ENCODE measurements around the gene ABCA7.

Gene ABCA7

GRCh38 chr19:1039646-1040475 lies at the start of gene ABCA7:
Gene ABCA7, plus strand, starts transcription at chr19:1040107. Its CDS starts 1,255 bp downstream, at chr19:1041362.
- FAIRE-seq, result no peak

GRCh38 chr19:990119-990571 lies 49.8 kb upstream of the ABCA7 start:
- no peak for FAIRE-seq

- FAIRE-seq, result no peak
Measured at GRCh38 chr19:990746-991145, 49.2 kb upstream of the ABCA7 start.

GRCh38 chr19:991174-991931 lies 48.6 kb upstream of the ABCA7 start:
- no peak for FAIRE-seq

- no peak for FAIRE-seq
Measured at GRCh38 chr19:991932-992669, 47.8 kb upstream of the ABCA7 start.

GRCh38 chr19:992670-993055 lies 47.2 kb upstream of the ABCA7 start:
- FAIRE-seq, result no peak

- no peak for FAIRE-seq
Measured at GRCh38 chr19:993361-993830, 46.5 kb upstream of the ABCA7 start.

- no peak for FAIRE-seq
Measured at GRCh38 chr19:993831-994393, 46.0 kb upstream of the ABCA7 start.

GRCh38 chr19:994516-994915 lies 45.4 kb upstream of the ABCA7 start:
- FAIRE-seq, result no peak

- FAIRE-seq, result peak; percentile 91
Measured at GRCh38 chr19:995051-995827, 44.7 kb upstream of the ABCA7 start.

- FAIRE-seq, result no peak
Measured at GRCh38 chr19:996051-996838, 43.7 kb upstream of the ABCA7 start.

GRCh38 chr19:998064-998463 lies 41.8 kb upstream of the ABCA7 start:
- FAIRE-seq, result no peak

- FAIRE-seq, result no peak
Measured at GRCh38 chr19:999379-999719, 40.6 kb upstream of the ABCA7 start.

GRCh38 chr19:1000095-1000494 lies 39.8 kb upstream of the ABCA7 start, which contains the start of gene GRIN3B:
Gene GRIN3B, plus strand, starts transcription at chr19:1000419. Its CDS starts 19 bp downstream, at chr19:1000438.
- no peak for FAIRE-seq

- no peak for FAIRE-seq
Measured at GRCh38 chr19:1000591-1001537, 39.0 kb upstream of the ABCA7 start.

- no peak for FAIRE-seq
Measured at GRCh38 chr19:1001538-1002166, 38.3 kb upstream of the ABCA7 start.

- no peak for FAIRE-seq
Measured at GRCh38 chr19:1002600-1002999, 37.3 kb upstream of the ABCA7 start.

GRCh38 chr19:1003283-1003682 lies 36.6 kb upstream of the ABCA7 start:
- FAIRE-seq, result no peak

GRCh38 chr19:1004204-1004802 lies 35.6 kb upstream of the ABCA7 start:
- no peak for FAIRE-seq
